Measurements from ENCODE around the gene ATIC.
"Not testable (repeated sequence)": the region's sequence is repeated elsewhere in the genome, so short reads cannot be mapped to it uniquely, and the experiment has no call there.

Gene ATIC

DNA sequence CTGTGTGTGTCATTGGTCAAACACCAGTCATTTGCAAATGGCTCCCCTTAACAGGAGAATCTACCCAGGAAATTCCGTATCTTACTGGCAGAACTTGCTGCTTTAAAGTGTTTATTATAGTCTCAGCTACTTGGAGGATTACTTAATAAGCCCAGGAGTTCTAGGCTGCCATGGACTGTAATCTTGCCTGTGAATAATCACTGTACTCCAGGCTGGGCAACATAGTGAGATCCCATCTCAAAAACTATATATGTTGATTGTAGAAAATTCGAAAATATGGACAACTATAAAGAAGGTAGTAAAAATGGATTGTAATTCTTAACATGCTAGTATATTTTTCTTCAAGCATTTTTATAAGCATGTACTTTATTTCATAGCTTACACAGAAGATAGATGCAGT is 4.5 kb downstream of the ATIC start:
- DNase-seq: no peak

DNA sequence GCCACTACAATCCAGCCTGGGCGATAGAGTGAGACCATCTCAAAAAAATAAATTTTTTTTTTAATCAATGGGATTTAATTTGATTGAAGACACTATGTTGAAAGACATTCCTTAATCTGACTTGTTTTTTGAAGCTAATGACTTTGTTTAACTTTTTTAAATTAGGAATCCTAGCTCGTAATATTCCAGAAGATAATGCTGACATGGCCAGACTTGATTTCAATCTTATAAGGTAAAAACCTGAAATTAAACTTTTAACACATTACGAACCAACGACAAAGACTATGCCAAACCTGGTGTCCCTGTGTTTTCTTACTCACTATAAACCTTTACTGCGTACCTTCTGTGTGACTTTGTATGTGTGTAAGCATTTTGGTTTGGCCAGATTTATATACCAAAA is 7.6 kb downstream of the ATIC start:
- DNase-seq: no peak

DNA sequence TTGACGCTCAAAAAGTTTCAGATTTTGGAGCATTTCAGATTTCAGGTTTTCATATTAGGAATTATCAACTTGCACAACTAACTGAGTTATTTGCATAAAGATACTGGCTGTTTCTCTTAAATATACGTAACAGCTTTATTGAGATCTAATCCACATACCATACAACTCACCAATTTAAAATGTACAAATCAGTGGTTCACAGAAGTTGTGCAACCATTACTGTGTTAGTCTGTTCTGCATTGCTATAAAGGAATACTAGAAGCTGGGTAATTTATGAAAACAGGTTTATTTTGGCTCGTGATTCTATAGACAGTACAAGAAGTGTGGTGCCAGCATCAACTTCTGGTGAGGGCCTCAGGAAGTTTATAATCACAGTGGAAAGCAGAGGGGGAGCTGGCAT is 8.2 kb downstream of the ATIC start:
- DNase-seq: no peak

DNA sequence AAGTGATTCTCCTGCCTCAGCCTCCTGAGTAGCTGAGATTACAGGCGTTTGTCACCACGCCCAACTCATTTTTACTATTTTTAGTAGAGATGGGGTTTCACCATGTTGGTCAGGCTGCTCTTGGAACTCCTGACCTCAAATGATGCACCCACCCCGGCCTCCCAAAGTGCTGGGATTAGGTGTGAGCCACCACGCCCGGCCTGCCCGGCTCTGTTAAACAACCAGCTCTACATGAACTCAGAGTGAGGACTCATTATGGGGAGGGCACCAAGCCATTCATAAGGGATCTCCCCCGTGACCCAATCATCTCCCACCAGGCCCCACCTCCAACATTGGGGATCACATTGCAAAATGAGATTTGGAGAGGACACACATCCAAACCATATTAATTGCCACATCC is 8.8 kb downstream of the ATIC start:
- DNase-seq: no peak

DNA sequence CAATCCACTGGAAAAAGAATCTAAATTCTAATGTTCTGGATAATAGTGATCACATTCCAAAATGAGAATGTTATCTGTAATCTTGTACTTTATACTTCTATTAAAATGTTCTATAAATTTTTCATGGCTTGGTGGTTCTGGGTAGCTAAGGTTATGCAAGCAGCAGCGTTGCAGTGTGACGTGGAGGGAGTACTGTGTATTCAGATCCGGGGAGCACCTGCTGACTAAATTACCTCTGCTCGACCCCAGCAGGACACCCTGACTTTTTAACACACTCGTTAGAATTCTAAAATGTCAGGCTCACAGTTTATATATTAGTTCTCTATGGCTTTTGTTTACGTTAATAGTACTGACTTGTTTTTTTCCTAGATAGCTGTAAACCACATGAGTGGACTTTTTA is 13.0 kb downstream of the ATIC start:
- no peak for DNase-seq

DNA sequence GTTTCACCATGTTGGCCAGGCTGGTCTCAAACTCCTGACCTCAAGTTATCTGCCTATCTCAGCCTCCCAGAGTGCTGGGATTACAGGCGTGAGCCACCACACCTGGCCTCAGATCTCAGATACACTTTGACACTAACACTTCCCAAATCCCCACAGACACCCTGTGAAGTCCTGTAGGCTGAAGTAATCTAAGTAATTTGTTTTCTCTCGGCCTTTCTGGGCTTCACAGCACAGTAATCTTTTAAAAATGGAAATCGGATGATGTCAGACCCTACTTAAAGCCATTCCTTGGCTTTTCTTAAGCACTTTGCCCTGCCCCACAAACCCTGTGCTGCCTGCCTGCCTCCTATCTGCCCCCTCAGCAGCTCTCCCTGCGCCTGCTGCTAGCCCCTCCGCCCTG is 16.2 kb downstream of the ATIC start:
- DNase-seq: no peak

DNA sequence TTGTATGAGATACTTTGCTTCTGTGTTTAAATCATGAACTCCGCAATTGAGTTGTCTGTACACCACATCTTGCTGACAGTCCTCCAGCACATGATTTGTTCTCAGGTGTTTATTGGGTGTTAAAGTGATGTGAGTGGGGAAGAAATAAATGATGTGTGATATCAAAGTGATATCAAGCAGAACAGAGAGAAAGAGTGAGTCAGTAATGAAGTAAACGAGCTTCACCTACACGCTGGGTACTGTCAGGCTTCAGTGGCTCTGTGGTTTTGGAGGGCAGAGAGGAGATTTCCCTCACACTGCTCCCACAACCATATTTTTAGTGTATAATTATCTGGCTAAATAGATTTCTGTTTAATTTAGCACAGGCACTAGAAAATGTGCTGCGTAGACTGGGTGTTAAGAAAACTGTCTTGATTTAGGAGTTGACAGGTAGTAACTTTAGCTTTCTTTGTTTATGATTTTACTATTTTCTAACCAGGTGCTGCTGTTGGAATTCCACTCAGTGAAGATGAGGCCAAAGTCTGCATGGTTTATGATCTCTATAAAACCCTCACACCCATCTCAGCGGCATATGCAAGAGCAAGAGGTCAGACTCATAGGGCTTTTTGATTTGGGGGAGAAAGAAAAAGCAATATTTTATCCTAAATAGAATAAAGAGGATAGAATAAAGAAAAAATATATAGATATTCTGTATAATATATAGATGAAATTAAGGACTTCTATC is 21.2 kb downstream of the ATIC start:
- no peak for DNase-seq

DNA sequence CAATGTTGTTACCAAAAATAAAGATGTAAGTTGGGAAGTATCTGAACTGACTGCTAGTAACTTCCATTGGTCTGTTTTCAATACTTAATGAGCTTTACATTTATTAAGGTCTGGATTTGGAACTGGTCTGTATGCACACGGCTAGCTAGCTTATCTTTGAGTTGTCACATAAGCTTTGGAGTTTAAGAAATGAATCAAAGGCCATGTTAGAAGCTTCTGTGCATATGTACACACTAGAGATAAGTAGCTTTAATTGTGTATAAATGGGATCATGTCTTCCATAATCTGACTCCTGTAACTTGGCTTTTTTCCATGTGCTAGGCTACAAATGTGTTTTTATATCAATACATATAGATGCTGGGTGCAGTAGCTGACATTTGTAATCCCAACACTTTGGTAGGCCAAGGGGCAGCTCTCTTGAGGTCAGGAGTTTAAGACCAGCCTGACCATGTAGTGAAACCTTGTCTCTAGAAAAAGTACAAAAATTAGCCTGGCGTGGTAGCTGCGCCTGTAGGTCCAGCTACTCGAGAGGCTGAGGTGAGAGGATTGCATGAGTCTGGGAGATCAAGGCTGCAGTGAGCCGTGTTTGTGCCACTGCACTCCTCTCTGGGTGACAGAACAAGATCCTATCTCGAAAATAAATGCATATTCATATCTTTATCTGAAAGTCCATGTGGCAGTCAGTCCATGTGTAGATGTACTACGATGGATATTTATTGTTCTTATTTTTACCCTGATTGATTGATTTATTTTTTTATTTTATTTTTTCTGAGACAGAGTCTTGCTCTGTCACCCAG is 27.2 kb downstream of the ATIC start:
- DNase-seq: no peak

DNA sequence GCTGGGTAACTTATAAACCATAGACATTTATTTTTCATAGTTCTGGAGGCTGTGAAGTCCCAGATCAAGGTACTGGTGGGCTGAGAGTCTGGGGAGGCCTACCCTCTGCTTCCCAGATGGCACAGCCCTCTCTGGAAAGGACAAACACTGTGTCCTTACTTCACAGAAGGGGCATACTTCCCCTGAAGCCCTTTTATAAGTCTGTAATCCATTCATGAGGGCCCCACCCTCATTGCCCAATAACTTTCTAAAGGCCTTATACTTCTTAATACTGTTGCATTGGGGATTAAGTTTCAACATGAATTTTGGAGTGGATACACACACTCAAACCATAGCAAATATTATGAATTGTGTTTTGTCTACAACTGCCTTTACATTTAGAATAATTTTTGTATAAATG is 36.0 kb downstream of the ATIC start:
- no peak for DNase-seq

DNA sequence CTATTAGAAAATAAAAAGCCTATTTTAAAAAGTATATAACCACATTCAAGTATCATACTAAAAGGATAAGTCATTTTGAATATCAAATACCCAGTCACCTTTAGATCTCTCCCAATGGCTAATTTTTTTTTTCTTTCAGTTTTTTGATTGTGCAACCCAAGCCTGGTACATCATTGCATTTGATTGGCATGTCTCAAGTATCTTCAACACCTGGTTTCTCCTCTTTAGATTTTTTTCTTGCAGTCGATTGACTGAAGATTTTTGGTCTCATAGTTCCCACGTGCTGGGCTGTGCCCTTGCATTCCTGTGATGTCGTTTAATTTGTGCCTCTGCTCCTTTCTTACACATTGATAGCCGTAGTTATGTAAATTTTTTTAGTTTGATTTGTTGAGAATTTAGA is 40.7 kb downstream of the ATIC start:
- DNase-seq: no peak

DNA sequence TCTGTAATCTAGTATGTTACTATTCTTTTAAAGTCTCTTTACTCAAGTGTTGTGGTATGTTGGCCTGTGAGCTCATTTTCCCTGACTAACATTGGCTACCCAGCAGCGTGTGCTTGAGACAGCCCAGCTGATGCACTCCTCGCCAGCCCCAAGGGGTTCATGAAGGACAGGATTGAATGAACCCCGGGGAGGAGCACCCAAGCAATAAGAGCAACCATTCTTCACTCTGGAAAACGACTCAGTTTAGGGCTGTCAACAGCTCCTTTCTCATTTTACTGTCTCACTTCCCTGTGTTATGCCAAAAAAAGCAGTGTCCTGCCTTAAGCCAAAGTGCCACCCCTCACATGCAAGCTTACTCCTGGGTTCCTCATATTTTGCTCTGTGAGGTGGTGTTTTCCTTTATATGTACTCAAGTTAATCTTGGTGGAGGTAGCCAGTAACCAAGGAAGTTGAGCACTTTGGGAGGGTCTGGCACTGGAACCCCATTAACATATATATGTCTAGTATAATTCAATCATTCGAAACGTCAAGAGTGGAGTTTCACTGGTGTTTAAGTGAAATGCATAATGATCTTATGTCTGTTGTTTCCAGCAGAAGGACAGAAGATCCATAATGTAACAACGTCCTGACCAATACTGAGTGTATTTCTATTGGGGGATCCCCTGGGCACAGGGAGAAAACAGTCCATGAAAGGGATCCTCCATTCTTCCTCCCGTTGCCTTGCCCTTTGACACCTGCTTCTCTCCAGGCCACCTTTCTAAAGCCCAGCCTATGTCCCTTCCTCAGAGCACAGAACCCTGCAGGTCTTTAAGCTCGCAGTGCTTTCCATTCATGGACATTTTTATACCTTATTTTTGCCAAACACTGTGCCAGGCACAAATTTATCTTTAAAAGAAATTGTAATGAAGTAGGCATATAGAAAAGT is 43.2 kb downstream of the ATIC start:
- DNase-seq: no peak

DNA sequence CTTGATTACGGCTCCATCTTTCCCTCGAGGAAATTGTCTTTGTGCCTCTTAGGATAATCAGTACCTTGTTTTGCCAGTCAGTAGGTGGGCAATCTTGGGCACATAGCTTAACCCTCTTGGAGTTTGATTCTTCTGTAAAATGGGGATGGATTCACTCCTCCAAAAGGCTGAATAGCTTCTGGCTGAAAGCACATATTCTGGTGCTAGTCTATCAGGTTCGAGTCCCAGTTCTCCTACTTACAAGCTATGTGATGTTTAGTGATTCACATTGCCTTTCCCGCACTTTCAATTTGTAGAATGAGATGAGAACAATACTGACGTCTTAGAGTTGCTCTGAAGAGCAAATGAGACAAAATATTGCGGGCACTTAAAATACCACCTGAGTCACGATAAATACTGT is 43.9 kb downstream of the ATIC start:
- DNase-seq: no peak

DNA sequence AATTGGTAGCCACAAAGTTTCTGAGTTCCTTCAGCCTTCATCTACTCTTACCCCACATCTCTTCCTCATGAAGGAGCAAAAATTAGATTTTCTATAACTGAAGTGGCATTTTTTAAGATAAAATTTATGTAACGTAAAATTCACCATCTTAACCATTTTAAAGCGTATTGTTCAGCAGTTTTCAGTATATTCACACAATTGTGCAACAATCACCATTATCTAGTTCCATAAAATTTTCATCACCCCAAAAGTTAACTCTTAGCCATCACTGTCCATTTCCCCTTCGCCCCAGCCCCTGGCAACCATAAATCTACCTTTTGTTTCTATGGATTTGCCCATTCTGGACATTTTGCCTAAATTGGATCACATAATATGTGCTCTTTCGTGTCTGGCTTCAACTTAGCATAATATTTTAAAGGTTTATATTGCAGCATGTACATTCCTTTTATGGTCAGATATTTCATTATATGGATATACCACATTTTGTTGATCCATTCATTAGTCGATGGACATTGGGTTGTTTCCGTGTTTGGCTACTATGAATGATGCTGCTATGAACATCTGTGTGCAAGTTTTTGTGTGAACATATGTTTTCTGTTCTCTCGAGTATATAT is 44.6 kb downstream of the ATIC start:
- DNase-seq: no peak

DNA sequence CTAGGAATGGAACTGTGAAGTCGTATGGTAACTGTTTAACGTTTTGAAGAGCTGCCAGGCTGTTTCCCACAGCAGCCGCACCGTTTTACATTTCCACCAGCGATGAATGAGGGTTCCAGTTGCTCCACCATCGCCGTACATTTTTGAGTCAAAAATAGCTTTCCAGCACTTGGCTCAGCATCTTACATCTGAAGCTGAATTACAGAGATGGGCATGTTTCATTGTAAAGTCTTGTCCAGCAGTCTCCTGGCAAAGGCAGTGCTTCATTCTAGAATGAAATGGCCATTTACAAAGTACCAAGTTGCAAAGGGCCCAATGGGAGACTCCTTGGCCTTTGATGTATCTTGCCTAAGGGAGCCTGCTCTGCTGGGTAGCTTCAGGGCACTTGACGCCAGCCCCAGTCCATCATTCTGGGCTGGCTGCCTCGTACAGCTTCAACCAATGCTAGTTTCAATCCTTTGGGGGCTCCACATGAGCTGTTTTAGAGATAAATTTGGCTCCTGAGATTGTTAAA is 45.1 kb downstream of the ATIC start:
- DNase-seq: no peak

DNA sequence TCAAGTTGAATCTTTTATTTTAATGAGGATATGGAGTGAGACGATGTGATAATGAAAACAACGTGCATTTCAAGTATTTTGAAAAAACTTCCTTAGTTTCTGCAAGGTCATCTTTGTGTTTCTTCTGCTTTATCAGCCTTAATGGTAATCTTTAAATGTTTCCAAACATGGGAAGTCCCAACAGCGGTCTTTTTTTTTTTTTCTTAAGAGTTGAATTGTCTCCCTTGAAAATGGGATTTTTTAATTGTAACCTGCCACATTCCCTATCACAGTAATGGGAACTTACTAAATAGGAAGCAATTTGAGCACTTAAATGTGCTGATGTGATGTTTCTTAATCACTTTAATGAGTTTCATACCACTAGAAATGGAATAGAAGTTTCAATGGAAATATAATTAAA is 45.8 kb downstream of the ATIC start:
- DNase-seq: no peak

DNA sequence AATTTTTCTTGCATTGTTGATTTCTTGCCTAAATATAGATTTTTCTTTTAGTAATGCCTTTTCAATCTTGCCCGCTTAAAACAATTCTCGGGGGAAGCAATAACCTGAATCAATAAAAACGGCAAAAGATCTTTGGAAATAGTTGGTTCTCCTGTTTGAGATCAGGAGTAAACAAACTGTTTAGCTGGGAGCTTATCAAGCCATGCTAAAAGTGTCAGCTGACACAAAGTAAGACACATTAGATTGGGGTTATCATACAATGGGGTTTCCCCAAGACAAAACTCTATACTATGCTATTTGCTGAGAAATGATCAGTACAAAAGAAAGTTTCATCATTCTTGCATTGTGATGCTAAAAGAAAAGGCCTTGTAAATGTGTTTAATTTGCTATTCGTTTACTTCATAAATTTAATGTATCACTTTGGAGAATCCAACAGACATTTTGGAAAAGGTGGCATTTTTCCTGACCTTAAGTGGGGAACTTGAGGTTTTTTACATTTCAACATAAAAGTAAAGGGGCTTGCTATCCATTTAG is 46.5 kb downstream of the ATIC start:
- no peak for DNase-seq

DNA sequence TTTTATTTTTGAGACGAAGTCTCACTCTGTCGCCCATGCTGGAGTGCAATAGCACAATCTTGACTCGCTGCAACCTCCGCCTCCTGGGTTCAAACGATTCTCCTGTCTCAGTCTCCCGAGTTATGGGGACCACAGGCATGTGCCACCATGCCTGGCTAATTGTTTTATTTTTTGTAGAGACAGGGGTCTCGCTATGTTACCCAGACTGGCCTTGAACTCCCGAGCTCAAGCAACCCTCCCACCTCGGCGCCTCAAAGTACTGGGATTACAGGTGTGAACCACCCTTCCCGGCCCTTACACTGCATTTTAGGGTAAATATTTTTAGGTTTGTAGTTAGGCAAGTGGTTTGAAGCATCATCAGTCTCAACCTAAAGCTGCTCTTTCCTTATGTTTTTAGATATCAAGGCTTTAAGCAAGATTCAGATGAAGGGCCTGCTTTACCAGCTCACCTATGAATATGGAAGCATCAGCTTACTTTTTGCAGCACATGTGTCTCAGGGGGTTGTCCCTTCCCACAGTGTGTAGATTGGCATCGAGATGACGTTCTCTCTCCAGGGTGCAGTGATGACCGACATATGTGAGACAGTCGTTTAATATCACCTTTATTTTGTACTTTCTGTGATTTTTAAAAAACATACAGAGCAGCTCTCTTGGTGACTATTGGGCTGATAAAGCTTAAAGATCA is 47.2 kb downstream of the ATIC start:
- DNase-seq: no peak

DNA sequence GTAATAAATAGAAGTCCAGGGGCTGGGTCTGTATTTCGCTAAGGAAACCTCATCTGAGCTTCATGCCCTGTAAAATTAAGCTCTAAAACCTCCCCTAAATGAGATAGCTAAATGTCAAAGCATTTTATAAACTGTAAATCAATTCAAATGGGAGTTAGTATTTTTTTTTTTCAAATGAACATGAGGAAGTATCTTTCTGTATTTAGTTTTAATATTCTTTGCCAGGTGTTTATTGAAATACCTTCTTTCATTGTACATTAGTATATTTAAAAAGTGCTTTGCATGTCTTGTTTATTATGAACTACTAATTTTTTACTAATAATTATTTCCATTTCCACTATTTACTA is 47.7 kb downstream of the ATIC start:
- DNase-seq: no peak

DNA sequence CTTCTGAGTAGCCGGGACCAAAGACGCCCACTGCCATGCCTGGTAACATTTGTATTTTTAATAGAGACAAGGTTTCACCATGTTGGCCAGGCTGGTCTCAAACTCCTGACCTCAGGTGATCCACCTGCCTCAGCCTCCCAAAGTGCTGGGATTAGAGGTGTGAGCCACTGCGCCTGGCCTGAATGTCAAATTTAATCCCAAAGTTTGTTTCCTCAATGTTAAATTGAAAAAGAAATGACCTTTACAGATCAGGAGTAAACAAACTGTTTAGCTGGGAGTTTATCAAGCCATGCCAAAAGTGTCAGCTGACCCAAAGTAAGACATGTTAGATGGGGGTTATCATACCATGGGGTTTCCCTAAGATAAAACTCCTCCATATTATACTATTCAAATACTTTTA is 48.2 kb downstream of the ATIC start:
- DNase-seq: not testable (repeated sequence)

DNA sequence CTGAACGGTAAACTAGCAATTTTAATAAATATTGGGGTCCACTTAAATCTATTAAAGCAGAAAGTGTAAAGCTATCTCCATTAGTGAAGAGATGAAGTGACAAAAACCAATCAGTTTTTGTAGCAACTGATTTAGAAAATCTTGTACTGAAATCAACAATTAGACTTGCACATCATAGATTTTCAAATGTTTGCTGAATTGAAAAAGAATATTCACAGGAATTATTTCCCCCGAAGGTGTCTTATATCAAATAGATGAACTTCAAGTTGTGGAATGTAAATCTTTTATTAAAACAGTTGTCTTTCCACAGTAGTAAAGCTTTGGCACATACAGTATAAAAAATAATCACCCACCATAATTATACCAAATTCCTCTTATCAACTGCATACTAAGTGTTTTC is 48.7 kb downstream of the ATIC start:
- no peak for DNase-seq

DNA sequence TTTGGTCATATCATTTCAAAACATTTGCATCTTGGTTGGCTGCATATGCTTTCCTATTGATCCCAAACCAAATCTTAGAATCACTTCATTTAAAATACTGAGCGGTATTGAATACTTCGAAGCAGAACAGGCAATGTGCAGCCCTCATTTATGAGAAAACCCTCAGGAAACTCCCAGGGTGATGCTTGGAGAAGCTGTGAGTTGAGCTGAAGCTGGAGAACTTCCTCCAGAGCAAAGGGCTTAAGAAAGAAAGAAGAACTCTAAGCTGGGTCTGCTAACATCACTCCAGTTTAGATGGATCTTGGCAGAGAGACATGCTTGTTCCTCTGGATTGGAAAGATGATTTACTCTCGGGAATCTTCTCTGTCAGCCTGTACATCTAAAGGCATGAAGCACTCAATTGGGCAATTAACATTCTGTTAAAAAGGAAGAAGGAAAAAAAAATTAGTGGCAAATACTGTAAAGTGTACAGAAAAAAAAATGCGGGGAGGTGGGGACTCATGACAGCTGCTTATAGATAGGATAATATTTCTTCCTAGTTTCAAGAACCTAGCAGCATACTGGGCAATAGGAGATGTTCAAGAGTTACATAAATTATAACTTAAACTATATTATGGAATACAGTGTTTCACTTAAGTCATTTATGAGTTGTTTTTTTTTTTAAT is 49.5 kb downstream of the ATIC start:
- no peak for DNase-seq

Data from NCI-H1092 (cell line).